Upper lobe of left lung (tissue), 4 donors: ENCODE measurements around the gene NHLRC1.

Source experiments
- CTCF ChIP-seq, 6 experiments: fragments of 450-650 bp in 4 of 6; fragments of 200-600 bp in 2 of 6; sonication (generic) in 2 of 6; IDR thresholded peaks; one replicate each; pipeline ENCODE4 v1.5.1; 2016 to 2019; ENCODE audit warnings: antibody characterized with exemption in 6 of 6
- EP300 ChIP-seq, 4 donors: sonication (generic); formaldehyde crosslinking; IDR thresholded peaks; one replicate each; pipeline ENCODE4 v1.5.1; 2017; ENCODE audit warnings: antibody characterized with exemption in 4 of 4, control low read depth in 2 of 4
- POLR2A ChIP-seq, 4 donors: fragments of 450-650 bp; IDR thresholded peaks; one replicate each; pipeline ENCODE4 v1.5.1; 2016 to 2017; ENCODE audit warnings: antibody characterized with exemption in 4 of 4, mild to moderate bottlenecking in 2 of 4

GRCh38 chr6:18107061-18107460 is 15.4 kb downstream of the NHLRC1 start:
- TF ChIP-seq CTCF (IDR thresholded peaks at IDR 0.05) (no peak), EP300 (IDR thresholded peaks at IDR 0.05) (no peak), POLR2A (IDR thresholded peaks at IDR 0.05) (no peak)
